A549 (cell line): ENCODE data around the gene TYMS. TPM values are rescaled to one million over a fixed set of nuclear protein-coding genes. Genes with fewer than 3 reads are reported as not detected.

Experiments used
- ATAC-seq, 2 experiments: fragments of 200-7000 bp in 1 of 2; fragments of >200 bp in 1 of 2; cut with Nextera tagmentation in 1 of 2; cut with Tn5 transposase in 1 of 2; 3 replicates each; pipeline versions ENCODE4 v1.8.0 to v1.9.1; 2018 to 2020; ENCODE audit warnings: mild to moderate bottlenecking in 1 of 2, moderate library complexity in 1 of 2
- CTCF ChIA-PET: fragments of 300-600 bp; sonication (Branson Sonifier 250); formaldehyde crosslinking; extraction: SDS; loops from one replicate; lab custom pipeline; 2021; ENCODE audit warnings: antibody characterized with exemption, inconsistent platforms; lab: Yijun Ruan, JAX
- POLR2A ChIA-PET: fragments of 350-600 bp; formaldehyde crosslinking; extraction: SDS; loops from one replicate; lab custom pipeline; 2021; ENCODE audit warnings: antibody characterized with exemption, inconsistent platforms; lab: Yijun Ruan, JAX
- DNase-seq, 2 experiments: peaks; one replicate each; pipeline versions ENCODE4 v3.0.0 to v3.0.0-alpha.2; 2011 to 2016; ENCODE audit warnings: low read depth in 1 of 2, low spot score in 1 of 2
- FAIRE-seq: peaks from 2 replicates; lab custom pipeline; 2011; peaks lifted over from hg19 to GRCh38; lab: Jason Lieb, UNC
- H3K27ac ChIP-seq, 2 experiments: fragments of >200 bp; sonication (Bioruptor Twin); formaldehyde crosslinking; 3 replicates each; pipeline ENCODE4 v1.5.1; 2016 to 2017
- H3K4me1 ChIP-seq: fragments of >200 bp; sonication (Bioruptor Twin); formaldehyde crosslinking; 3 replicates; pipeline ENCODE4 v1.6.1; 2016
- H3K4me2 ChIP-seq: fragments of >200 bp; sonication (Bioruptor Twin); formaldehyde crosslinking; 3 replicates; pipeline ENCODE4 v1.6.1; 2016
- H3K4me3 ChIP-seq: fragments of >200 bp; sonication (Bioruptor Twin); formaldehyde crosslinking; 3 replicates; pipeline ENCODE4 v1.5.1; 2016
- H3K9me3 ChIP-seq: fragments of >200 bp; sonication (Bioruptor Twin); formaldehyde crosslinking; 3 replicates; pipeline ENCODE4 v1.6.1; 2016
- BHLHE40 ChIP-seq: IDR thresholded peaks from 2 replicates; pipeline ENCODE4 v1.6.1; 2012; ENCODE audit warnings: low read depth, low read length, inconsistent platforms
- CHD2 ChIP-seq: fragments of 150-350 bp; IDR thresholded peaks from 2 replicates; pipeline ENCODE4 v1.6.1; 2014; ENCODE audit warnings: low read length; ENCODE audit not compliant: partially characterized antibody
- FOSL2 ChIP-seq, 2 experiments: fragments of 450-650 bp in 1 of 2; fragments of >200 bp in 1 of 2; sonication (Bioruptor Twin) in 1 of 2; formaldehyde crosslinking; IDR thresholded peaks; 2 replicates each; pipeline versions ENCODE4 v1.5.0 to v1.6.1; 2016 to 2020; ENCODE audit warnings: mild to moderate bottlenecking in 1 of 2, moderate library complexity in 1 of 2
- HDAC2 ChIP-seq: fragments of 200-600 bp; sonication (generic); IDR thresholded peaks from 2 replicates; pipeline ENCODE4 v1.6.1; 2016
- HOXA7 ChIP-seq: fragments of 250-450 bp; sonication (Bioruptor Pico); IDR thresholded peaks from 2 replicates; pipeline ENCODE4 v1.5.0; 2020; ENCODE audit warnings: mild to moderate bottlenecking, moderate library complexity
- KDM5A ChIP-seq: fragments of 200-600 bp; sonication (generic); IDR thresholded peaks from 2 replicates; pipeline ENCODE4 v1.6.1; 2016; ENCODE audit warnings: antibody characterized with exemption, mild to moderate bottlenecking
- MAFK ChIP-seq: fragments of 450-650 bp; IDR thresholded peaks from 2 replicates; pipeline ENCODE4 v1.6.1; 2014; ENCODE audit not compliant: partially characterized antibody
- NPAS2 ChIP-seq: fragments of 250-450 bp; sonication (Bioruptor Pico); IDR thresholded peaks from 2 replicates; pipeline ENCODE4 v1.8.0; 2022; ENCODE audit warnings: mild to moderate bottlenecking, moderate library complexity, borderline replicate concordance
- PHF8 ChIP-seq: fragments of 200-600 bp; sonication (generic); IDR thresholded peaks from 2 replicates; pipeline ENCODE4 v1.6.1; 2016; ENCODE audit warnings: low read depth, mild to moderate bottlenecking, antibody characterized with exemption, moderate library complexity, borderline replicate concordance
- POLR2A ChIP-seq: IDR thresholded peaks from 2 replicates; pipeline ENCODE4 v1.6.1; 2012; ENCODE audit warnings: mild to moderate bottlenecking, low read length
- RFX5 ChIP-seq: fragments of 450-650 bp; IDR thresholded peaks from 2 replicates; pipeline ENCODE4 v1.7.1; 2014; ENCODE audit warnings: antibody characterized with exemption, mild to moderate bottlenecking, moderate library complexity
- TP53 ChIP-seq: fragments of 250-450 bp; sonication (Bioruptor Pico); IDR thresholded peaks from 2 replicates; pipeline ENCODE4 v1.5.0; 2021; ENCODE audit warnings: mild to moderate bottlenecking, moderate library complexity
- WGBS: methylation state at CpG from one replicate; pipeline ENCODE4 v1.1.6; 2017; ENCODE audit errors: missing lambda C conversion rate; 5-methylcytosine and 5-hydroxymethylcytosine counted together
- polyA plus RNA-seq, 4 experiments: library from polyadenylated mRNA; depleted of rRNA in 3 of 4; stranded (reverse); fragments of >200 nt; fragmentation: RNase III in 1 of 4; extraction: RNeasy Plus Mini Kit Qiagen cat#74134 plus additional on column Dnase treatment in 1 of 4; gene quantifications; 2 replicates in 3 of 4; 3 replicates in 1 of 4; pipeline ENCODE4 v1.2.3, GENCODE V29; 2011 to 2017
- TF ChIP-seq, protein P1 (sequence below): IDR thresholded peaks from 2 replicates; pipeline ENCODE4 v1.6.1; 2012
- TF ChIP-seq, protein P2 (sequence below): IDR thresholded peaks from 2 replicates; pipeline ENCODE4 v1.6.1; 2012; ENCODE audit warnings: low read depth, borderline replicate concordance
- TF ChIP-seq, protein P3 (sequence below): fragments of 250-450 bp; sonication (Bioruptor Pico); IDR thresholded peaks from 2 replicates; pipeline ENCODE4 v1.5.0; 2020; ENCODE audit warnings: low read depth, mild to moderate bottlenecking, moderate library complexity
- TF ChIP-seq, protein P4 (sequence below): fragments of >200 bp; sonication (Bioruptor Twin); formaldehyde crosslinking; IDR thresholded peaks from 3 replicates; pipeline ENCODE4 v1.5.1; 2016
- TF ChIP-seq, protein P5 (sequence below): fragments of >200 bp; sonication (Bioruptor Twin); formaldehyde crosslinking; IDR thresholded peaks from 2 replicates; pipeline ENCODE4 v1.6.1; 2016
- TF ChIP-seq, protein P6 (sequence below): fragments of 250-450 bp; sonication (Bioruptor Pico); IDR thresholded peaks from 2 replicates; pipeline ENCODE4 v1.5.0; 2021; ENCODE audit warnings: mild to moderate bottlenecking, moderate library complexity, borderline replicate concordance

Gene TYMS
- polyA plus RNA-seq, 2 of the 4 experiments (the other 2 are of a cell fraction) = 118 to 173 TPM

DNA sequence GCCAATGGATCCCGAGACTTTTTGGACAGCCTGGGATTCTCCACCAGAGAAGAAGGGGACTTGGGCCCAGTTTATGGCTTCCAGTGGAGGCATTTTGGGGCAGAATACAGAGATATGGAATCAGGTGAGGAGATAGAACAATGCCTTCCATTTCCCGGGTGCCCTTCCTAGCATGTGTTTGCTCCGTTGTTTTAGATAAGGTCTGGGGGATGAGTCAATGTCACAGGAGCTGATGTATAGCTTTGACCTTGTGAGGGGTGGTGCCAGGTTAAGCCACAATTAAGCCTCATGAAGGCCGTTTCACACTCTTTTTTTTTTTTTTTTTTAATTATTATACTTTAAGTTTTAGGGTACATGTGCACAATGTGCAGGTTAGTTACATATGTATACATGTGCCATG is 4.7 kb downstream of the TYMS start:
- TF ChIP-seq MAFK (no peak), HOXA7 (CRISPR knock-in tag) (no peak), BHLHE40 (no peak)
- TF ChIP-seq, protein P1, sequence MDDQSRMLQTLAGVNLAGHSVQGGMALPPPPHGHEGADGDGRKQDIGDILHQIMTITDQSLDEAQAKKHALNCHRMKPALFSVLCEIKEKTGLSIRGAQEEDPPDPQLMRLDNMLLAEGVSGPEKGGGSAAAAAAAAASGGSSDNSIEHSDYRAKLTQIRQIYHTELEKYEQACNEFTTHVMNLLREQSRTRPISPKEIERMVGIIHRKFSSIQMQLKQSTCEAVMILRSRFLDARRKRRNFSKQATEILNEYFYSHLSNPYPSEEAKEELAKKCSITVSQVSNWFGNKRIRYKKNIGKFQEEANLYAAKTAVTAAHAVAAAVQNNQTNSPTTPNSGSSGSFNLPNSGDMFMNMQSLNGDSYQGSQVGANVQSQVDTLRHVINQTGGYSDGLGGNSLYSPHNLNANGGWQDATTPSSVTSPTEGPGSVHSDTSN = no peak
- WGBS = 91% methylated on average over 4 of the region's 4 CpGs

DNA sequence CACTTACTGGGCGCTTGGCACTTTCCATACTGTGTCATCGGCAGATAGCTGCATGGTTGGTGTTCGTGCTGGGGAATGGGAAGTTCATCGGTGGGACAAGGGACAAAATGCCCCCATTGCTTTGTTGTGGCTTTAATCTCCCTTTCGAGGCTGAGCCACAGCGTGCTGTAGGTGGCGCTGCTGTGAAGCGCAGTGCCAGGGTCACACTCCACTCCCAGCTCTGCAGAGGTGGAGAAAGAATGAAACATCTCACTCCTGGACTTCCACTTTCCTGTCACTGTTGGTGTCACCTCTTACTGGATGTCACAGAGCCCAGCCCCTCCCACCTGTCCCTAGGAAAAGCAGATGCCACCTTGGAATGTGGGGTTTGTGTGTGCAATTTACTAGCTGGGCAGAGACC is 8.7 kb downstream of the TYMS start:
- ATAC-seq = no peak; a peak in 2 of 6 replicates
- POLR2A ChIA-PET = no interaction called here
- CTCF ChIA-PET = no interaction called here
- Histone ChIP-seq H3K27ac (no peak overlapping the region), H3K4me3 (no peak overlapping the region), H3K4me1 (0 out of 3 replicates have a peak, but pooled peaks cover 3% of the 10 kb centered on the region), H3K4me2 (no peak overlapping the region), H3K9me3 (no peaks in the 10 kb centered on the region)
- DNase-seq = no peak
- 95% methylated on average over 8 of the region's 8 CpGs for WGBS
- FAIRE-seq = no peak
- TF ChIP-seq, protein P2, sequence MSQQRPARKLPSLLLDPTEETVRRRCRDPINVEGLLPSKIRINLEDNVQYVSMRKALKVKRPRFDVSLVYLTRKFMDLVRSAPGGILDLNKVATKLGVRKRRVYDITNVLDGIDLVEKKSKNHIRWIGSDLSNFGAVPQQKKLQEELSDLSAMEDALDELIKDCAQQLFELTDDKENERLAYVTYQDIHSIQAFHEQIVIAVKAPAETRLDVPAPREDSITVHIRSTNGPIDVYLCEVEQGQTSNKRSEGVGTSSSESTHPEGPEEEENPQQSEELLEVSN = no peak
- TF ChIP-seq, protein P3, sequence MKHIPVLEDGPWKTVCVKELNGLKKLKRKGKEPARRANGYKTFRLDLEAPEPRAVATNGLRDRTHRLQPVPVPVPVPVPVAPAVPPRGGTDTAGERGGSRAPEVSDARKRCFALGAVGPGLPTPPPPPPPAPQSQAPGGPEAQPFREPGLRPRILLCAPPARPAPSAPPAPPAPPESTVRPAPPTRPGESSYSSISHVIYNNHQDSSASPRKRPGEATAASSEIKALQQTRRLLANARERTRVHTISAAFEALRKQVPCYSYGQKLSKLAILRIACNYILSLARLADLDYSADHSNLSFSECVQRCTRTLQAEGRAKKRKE (CRISPR knock-in tag) = no peak
- TF ChIP-seq PHF8 = no peak
- TF ChIP-seq, protein P4, sequence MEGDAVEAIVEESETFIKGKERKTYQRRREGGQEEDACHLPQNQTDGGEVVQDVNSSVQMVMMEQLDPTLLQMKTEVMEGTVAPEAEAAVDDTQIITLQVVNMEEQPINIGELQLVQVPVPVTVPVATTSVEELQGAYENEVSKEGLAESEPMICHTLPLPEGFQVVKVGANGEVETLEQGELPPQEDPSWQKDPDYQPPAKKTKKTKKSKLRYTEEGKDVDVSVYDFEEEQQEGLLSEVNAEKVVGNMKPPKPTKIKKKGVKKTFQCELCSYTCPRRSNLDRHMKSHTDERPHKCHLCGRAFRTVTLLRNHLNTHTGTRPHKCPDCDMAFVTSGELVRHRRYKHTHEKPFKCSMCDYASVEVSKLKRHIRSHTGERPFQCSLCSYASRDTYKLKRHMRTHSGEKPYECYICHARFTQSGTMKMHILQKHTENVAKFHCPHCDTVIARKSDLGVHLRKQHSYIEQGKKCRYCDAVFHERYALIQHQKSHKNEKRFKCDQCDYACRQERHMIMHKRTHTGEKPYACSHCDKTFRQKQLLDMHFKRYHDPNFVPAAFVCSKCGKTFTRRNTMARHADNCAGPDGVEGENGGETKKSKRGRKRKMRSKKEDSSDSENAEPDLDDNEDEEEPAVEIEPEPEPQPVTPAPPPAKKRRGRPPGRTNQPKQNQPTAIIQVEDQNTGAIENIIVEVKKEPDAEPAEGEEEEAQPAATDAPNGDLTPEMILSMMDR = no peak
- TF ChIP-seq POLR2A = no peak
- no peak for TF ChIP-seq CHD2
- no peak for TF ChIP-seq KDM5A

More for the DNA sequence above, 4.7 kb downstream of the TYMS start:
- ATAC-seq = no peak
- FAIRE-seq = no peak
- POLR2A ChIA-PET = no interaction called here
- Histone ChIP-seq H3K4me2 (no peak overlapping the region), H3K9me3 (no peaks in the 10 kb centered on the region), H3K4me3 (no peak overlapping the region), H3K27ac (no peak overlapping the region), H3K4me1 (no peaks in the 10 kb centered on the region)
- no peak for DNase-seq
- CTCF ChIA-PET = interaction anchor here (0.8 to 1.2 kb wide), 2 partner anchors 20 to 38 kb away, joined by 3 read pairs; no protein-coding TSS in a partner anchor

DNA sequence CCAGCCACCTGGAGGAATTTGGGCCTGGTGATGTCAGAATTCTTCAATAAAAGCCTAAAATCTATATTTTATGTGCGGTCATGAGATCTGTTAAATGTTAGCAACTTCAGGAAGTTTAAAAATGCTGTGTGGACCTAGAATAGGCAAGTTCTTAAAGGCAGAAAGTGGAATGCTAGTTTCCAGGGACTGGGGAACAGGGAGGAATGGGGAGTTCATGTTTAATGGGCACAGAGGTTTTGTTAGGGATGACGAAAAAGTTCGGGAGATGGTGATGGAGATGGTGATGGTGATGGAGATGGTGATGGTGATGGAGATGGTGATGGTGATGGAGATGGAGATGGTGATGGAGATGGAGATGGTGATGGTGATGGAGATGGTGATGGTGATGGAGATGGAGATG is 9.2 kb downstream of the TYMS start:
- DNase-seq (no peak), ATAC-seq (no peak), FAIRE-seq (no peak)
- POLR2A ChIA-PET = no interaction called here
- 98% methylated on average over 3 of the region's 3 CpGs for WGBS
- Histone ChIP-seq H3K9me3 (no peaks in the 10 kb centered on the region), H3K4me3 (no peak overlapping the region), H3K4me1 (0 out of 3 replicates have a peak, but pooled peaks cover 3% of the 10 kb centered on the region), H3K27ac (no peak overlapping the region), H3K4me2 (no peak overlapping the region)
- TF ChIP-seq, protein P5, sequence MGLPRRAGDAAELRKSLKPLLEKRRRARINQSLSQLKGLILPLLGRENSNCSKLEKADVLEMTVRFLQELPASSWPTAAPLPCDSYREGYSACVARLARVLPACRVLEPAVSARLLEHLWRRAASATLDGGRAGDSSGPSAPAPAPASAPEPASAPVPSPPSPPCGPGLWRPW = no peak
- TF ChIP-seq, protein P6, sequence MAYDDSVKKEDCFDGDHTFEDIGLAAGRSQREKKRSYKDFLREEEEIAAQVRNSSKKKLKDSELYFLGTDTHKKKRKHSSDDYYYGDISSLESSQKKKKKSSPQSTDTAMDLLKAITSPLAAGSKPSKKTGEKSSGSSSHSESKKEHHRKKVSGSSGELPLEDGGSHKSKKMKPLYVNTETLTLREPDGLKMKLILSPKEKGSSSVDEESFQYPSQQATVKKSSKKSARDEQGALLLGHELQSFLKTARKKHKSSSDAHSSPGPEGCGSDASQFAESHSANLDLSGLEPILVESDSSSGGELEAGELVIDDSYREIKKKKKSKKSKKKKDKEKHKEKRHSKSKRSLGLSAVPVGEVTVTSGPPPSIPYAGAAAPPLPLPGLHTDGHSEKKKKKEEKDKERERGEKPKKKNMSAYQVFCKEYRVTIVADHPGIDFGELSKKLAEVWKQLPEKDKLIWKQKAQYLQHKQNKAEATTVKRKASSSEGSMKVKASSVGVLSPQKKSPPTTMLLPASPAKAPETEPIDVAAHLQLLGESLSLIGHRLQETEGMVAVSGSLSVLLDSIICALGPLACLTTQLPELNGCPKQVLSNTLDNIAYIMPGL (CRISPR knock-in tag) = no peak
- no peak for TF ChIP-seq FOSL2 (IDR thresholded peaks at IDR 0.05)
- no peak for TF ChIP-seq FOSL2 (CRISPR knock-in tag; IDR thresholded peaks at IDR 0.05)
- TF ChIP-seq, protein P4 = no peak
- no peak for TF ChIP-seq HDAC2
- no peak for TF ChIP-seq TP53 (CRISPR knock-in tag)
- no peak for TF ChIP-seq RFX5
- no peak for TF ChIP-seq NPAS2 (CRISPR knock-in tag)
- CTCF ChIA-PET = no interaction called here
